OCI-LY3 (cell line): ENCODE data around the gene LRP11.
"Not testable (repeated sequence)": the region's sequence is repeated elsewhere in the genome, so short reads cannot be mapped to it uniquely, and the experiment has no call there.

Experiments
- EZH2phosphoT487 ChIP-seq: fragments of 200-600 bp; shearing (Covaris generic); IDR thresholded peaks from 2 replicates; pipeline ENCODE4 v1.6.1; 2018; ENCODE audit warnings: antibody characterized with exemption, mixed run types, low read depth
- TF ChIP-seq, protein P1 (sequence below): fragments of 200-600, 300-600 bp; sonication (generic); IDR thresholded peaks from 2 replicates; pipeline ENCODE4 v1.5.1; 2014; ENCODE audit warnings: antibody characterized with exemption, low read length, low read depth

- TF ChIP-seq, protein P1, sequence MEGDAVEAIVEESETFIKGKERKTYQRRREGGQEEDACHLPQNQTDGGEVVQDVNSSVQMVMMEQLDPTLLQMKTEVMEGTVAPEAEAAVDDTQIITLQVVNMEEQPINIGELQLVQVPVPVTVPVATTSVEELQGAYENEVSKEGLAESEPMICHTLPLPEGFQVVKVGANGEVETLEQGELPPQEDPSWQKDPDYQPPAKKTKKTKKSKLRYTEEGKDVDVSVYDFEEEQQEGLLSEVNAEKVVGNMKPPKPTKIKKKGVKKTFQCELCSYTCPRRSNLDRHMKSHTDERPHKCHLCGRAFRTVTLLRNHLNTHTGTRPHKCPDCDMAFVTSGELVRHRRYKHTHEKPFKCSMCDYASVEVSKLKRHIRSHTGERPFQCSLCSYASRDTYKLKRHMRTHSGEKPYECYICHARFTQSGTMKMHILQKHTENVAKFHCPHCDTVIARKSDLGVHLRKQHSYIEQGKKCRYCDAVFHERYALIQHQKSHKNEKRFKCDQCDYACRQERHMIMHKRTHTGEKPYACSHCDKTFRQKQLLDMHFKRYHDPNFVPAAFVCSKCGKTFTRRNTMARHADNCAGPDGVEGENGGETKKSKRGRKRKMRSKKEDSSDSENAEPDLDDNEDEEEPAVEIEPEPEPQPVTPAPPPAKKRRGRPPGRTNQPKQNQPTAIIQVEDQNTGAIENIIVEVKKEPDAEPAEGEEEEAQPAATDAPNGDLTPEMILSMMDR: not testable (repeated sequence)
- not testable (repeated sequence) for TF ChIP-seq EZH2phosphoT487
These were observed 1.8 kb downstream of the LRP11 start for GRCh38 chr6:149862424-149862738.
